Sigmoid colon (tissue), 4 donors: Measurements from ENCODE around the gene PLCG1.

Experiments
- CTCF ChIP-seq, 4 experiments: fragments of 450-650 bp in 3 of 4; fragments of 200-600 bp in 1 of 4; IDR thresholded peaks; one replicate each; pipeline ENCODE4 v1.5.1; 2016 to 2019; ENCODE audit warnings: antibody characterized with exemption in 4 of 4, mild to moderate bottlenecking in 3 of 4, moderate library complexity in 2 of 4
- EP300 ChIP-seq, 4 donors: sonication (generic); formaldehyde crosslinking; IDR thresholded peaks; one replicate each; pipeline ENCODE4 v1.6.1; 2017; ENCODE audit warnings: antibody characterized with exemption in 4 of 4
- POLR2A ChIP-seq, 2 donors: fragments of 450-650 bp; IDR thresholded peaks; one replicate each; pipeline ENCODE4 v1.6.1; 2016; ENCODE audit warnings: antibody characterized with exemption in 2 of 2, mild to moderate bottlenecking in 2 of 2, moderate library complexity in 2 of 2
- POLR2AphosphoS5 ChIP-seq, 4 donors: sonication (generic); formaldehyde crosslinking; IDR thresholded peaks; one replicate each; pipeline ENCODE4 v1.6.1; 2017; ENCODE audit warnings: antibody characterized with exemption in 4 of 4

DNA sequence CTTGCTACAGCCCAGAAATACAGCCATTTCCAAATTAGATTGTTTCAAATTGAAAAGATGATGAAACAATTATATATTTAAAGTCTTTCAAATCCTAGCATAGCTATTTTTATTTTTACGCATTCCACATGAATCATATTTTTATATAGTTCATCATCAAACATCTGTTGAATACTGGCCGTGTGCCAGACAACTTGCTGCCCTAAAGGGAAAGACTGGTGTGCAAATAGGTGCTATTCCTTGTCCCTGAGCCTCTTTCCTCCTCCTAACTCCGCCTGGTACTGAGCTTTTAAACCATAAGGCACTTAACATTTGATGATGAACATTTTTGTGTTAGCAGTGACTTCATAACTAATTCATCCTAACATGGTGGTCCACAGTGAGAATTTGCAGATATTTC, 18.7 kb upstream of the PLCG1 start:
- TF ChIP-seq POLR2A (IDR thresholded peaks at IDR 0.05) (no peak), POLR2AphosphoS5 (IDR thresholded peaks at IDR 0.05) (no peak), CTCF (IDR thresholded peaks at IDR 0.05) (no peak), EP300 (IDR thresholded peaks at IDR 0.05) (no peak)
